Activated naive CD8-positive, alpha-beta T cell treated with anti-CD3 and anti-CD28 coated beads, Interleukin-2, amount 50 U/mL, for 24 hours (primary cell): Measurements from ENCODE around the gene ZFHX3.

Experiments
- ATAC-seq: fragments of 150-1000 bp; cut with Tn5 transposase; one replicate; pipeline ENCODE4 v1.10.0; 2021
- DNase-seq: peaks from one replicate; pipeline ENCODE4 v3.0.0; 2021
- H3K27ac Mint-ChIP-seq: one replicate; pipeline ENCODE4 v1.8.0; 2021; ENCODE audit warnings: mild to moderate bottlenecking, mixed read lengths
- H3K27me3 Mint-ChIP-seq: one replicate; pipeline ENCODE4 v1.8.0; 2021; ENCODE audit warnings: mixed read lengths
- H3K36me3 Mint-ChIP-seq: one replicate; pipeline ENCODE4 v1.8.0; 2021; ENCODE audit warnings: low read depth, mixed read lengths
- H3K4me1 Mint-ChIP-seq: one replicate; pipeline ENCODE4 v1.8.0; 2021; ENCODE audit warnings: mixed read lengths
- H3K4me3 Mint-ChIP-seq: one replicate; pipeline ENCODE4 v1.8.0; 2021; ENCODE audit warnings: mild to moderate bottlenecking, moderate library complexity, mixed read lengths
- H3K9me3 Mint-ChIP-seq: one replicate; pipeline ENCODE4 v1.8.0; 2021; ENCODE audit warnings: mixed read lengths

The ZFHX3 gene

GRCh38 chr16:72921620-72922019, 126.3 kb downstream of the ZFHX3 start:
- ATAC-seq (peak; percentile 6), DNase-seq (no peak)
- Mint-ChIP-seq H3K4me3 (no peak overlapping the region), H3K9me3 (no peaks in the 10 kb centered on the region), H3K36me3 (no peaks in the 10 kb centered on the region), H3K27ac (no peak overlapping the region), H3K4me1 (peaks cover 21% of the 10 kb centered on the region), H3K27me3 (no peaks in the 10 kb centered on the region)

- peak; percentile 18 for DNase-seq
- no peaks in the 10 kb centered on the region for H3K27me3 Mint-ChIP-seq
- no peaks in the 10 kb centered on the region for H3K9me3 Mint-ChIP-seq
- H3K36me3 Mint-ChIP-seq: no peaks in the 10 kb centered on the region
- H3K4me3 Mint-ChIP-seq: peak overlapping the region; percentile 38
- peaks cover 21% of the 10 kb centered on the region for H3K4me1 Mint-ChIP-seq
- H3K27ac Mint-ChIP-seq: peak overlapping the region; percentile 70
- ATAC-seq: peak; percentile 52
Observed at GRCh38 chr16:72921106-72921505, 126.8 kb downstream of the ZFHX3 start.

- no peaks in the 10 kb centered on the region for H3K27me3 Mint-ChIP-seq
Observed at GRCh38 chr16:72917051-72917450, 130.9 kb downstream of the ZFHX3 start.

GRCh38 chr16:72915331-72915730, 132.6 kb downstream of the ZFHX3 start:
- no peak for DNase-seq
- Mint-ChIP-seq H3K4me3 (no peak overlapping the region), H3K9me3 (no peaks in the 10 kb centered on the region), H3K27me3 (no peaks in the 10 kb centered on the region), H3K4me1 (peaks cover 2% of the 10 kb centered on the region), H3K36me3 (no peaks in the 10 kb centered on the region), H3K27ac (no peak overlapping the region)
- ATAC-seq: no peak

More at GRCh38 chr16:72917051-72917450, 130.9 kb downstream of the ZFHX3 start:
- Mint-ChIP-seq H3K27ac (no peak overlapping the region), H3K4me3 (no peak overlapping the region), H3K4me1 (peaks cover 16% of the 10 kb centered on the region), H3K36me3 (no peaks in the 10 kb centered on the region), H3K9me3 (no peaks in the 10 kb centered on the region)
- no peak for DNase-seq
- ATAC-seq: no peak

- H3K4me1 Mint-ChIP-seq: no peaks in the 10 kb centered on the region
- H3K9me3 Mint-ChIP-seq: no peaks in the 10 kb centered on the region
- ATAC-seq (no peak), DNase-seq (no peak)
- no peak overlapping the region for H3K27ac Mint-ChIP-seq
- no peak overlapping the region for H3K4me3 Mint-ChIP-seq
- H3K27me3 Mint-ChIP-seq: no peaks in the 10 kb centered on the region
- no peaks in the 10 kb centered on the region for H3K36me3 Mint-ChIP-seq
Observed at GRCh38 chr16:72913551-72913950, 134.4 kb downstream of the ZFHX3 start.

GRCh38 chr16:72911971-72912370, 136.0 kb downstream of the ZFHX3 start:
- no peaks in the 10 kb centered on the region for H3K36me3 Mint-ChIP-seq
- no peak overlapping the region for H3K27ac Mint-ChIP-seq
- no peaks in the 10 kb centered on the region for H3K27me3 Mint-ChIP-seq
- H3K9me3 Mint-ChIP-seq: no peaks in the 10 kb centered on the region
- no peak overlapping the region for H3K4me3 Mint-ChIP-seq
- DNase-seq (no peak), ATAC-seq (no peak)
- H3K4me1 Mint-ChIP-seq: no peaks in the 10 kb centered on the region

- no peaks in the 10 kb centered on the region for H3K9me3 Mint-ChIP-seq
- ATAC-seq: no peak
Observed at GRCh38 chr16:72910875-72911274, 137.1 kb downstream of the ZFHX3 start.

GRCh38 chr16:72910381-72910780, 137.5 kb downstream of the ZFHX3 start:
- DNase-seq (no peak), ATAC-seq (no peak)
- Mint-ChIP-seq H3K4me1 (no peaks in the 10 kb centered on the region), H3K27ac (no peak overlapping the region), H3K9me3 (no peaks in the 10 kb centered on the region), H3K4me3 (no peak overlapping the region), H3K27me3 (no peaks in the 10 kb centered on the region), H3K36me3 (no peaks in the 10 kb centered on the region)

More at GRCh38 chr16:72910875-72911274, 137.1 kb downstream of the ZFHX3 start:
- Mint-ChIP-seq H3K27me3 (no peaks in the 10 kb centered on the region), H3K27ac (no peak overlapping the region), H3K4me1 (no peaks in the 10 kb centered on the region), H3K4me3 (no peak overlapping the region), H3K36me3 (no peaks in the 10 kb centered on the region)
- DNase-seq: no peak

- no peak overlapping the region for H3K27ac Mint-ChIP-seq
- no peaks in the 10 kb centered on the region for H3K4me1 Mint-ChIP-seq
- DNase-seq (no peak), ATAC-seq (no peak)
- no peaks in the 10 kb centered on the region for H3K27me3 Mint-ChIP-seq
- no peak overlapping the region for H3K4me3 Mint-ChIP-seq
- H3K36me3 Mint-ChIP-seq: no peaks in the 10 kb centered on the region
- no peaks in the 10 kb centered on the region for H3K9me3 Mint-ChIP-seq
Observed at GRCh38 chr16:72909196-72909595, 138.7 kb downstream of the ZFHX3 start.

GRCh38 chr16:72908362-72909167, 139.4 kb downstream of the ZFHX3 start:
- Mint-ChIP-seq H3K36me3 (no peaks in the 10 kb centered on the region), H3K9me3 (no peaks in the 10 kb centered on the region), H3K27me3 (no peaks in the 10 kb centered on the region), H3K4me1 (no peaks in the 10 kb centered on the region), H3K4me3 (no peak overlapping the region), H3K27ac (no peak overlapping the region)
- no peak for ATAC-seq
- DNase-seq: no peak

GRCh38 chr16:72905581-72905980, 142.3 kb downstream of the ZFHX3 start:
- Mint-ChIP-seq H3K9me3 (no peaks in the 10 kb centered on the region), H3K4me3 (no peak overlapping the region), H3K36me3 (no peaks in the 10 kb centered on the region), H3K4me1 (no peaks in the 10 kb centered on the region), H3K27ac (no peak overlapping the region), H3K27me3 (no peaks in the 10 kb centered on the region)
- ATAC-seq (no peak), DNase-seq (no peak)

GRCh38 chr16:72903176-72903575, 144.8 kb downstream of the ZFHX3 start:
- Mint-ChIP-seq H3K36me3 (no peaks in the 10 kb centered on the region), H3K4me3 (no peak overlapping the region), H3K27ac (no peak overlapping the region), H3K9me3 (no peaks in the 10 kb centered on the region), H3K4me1 (no peaks in the 10 kb centered on the region), H3K27me3 (no peaks in the 10 kb centered on the region)
- ATAC-seq: no peak
- DNase-seq: no peak

- DNase-seq (no peak), ATAC-seq (no peak)
- H3K27me3 Mint-ChIP-seq: no peaks in the 10 kb centered on the region
- no peaks in the 10 kb centered on the region for H3K36me3 Mint-ChIP-seq
- no peak overlapping the region for H3K27ac Mint-ChIP-seq
- no peak overlapping the region for H3K4me3 Mint-ChIP-seq
- H3K9me3 Mint-ChIP-seq: no peaks in the 10 kb centered on the region
- H3K4me1 Mint-ChIP-seq: no peaks in the 10 kb centered on the region
Observed at GRCh38 chr16:72902206-72902605, 145.7 kb downstream of the ZFHX3 start.

- H3K36me3 Mint-ChIP-seq: no peaks in the 10 kb centered on the region
- ATAC-seq: no peak
- no peak for DNase-seq
- H3K4me3 Mint-ChIP-seq: no peak overlapping the region
- H3K4me1 Mint-ChIP-seq: no peaks in the 10 kb centered on the region
- H3K27ac Mint-ChIP-seq: no peak overlapping the region
- H3K27me3 Mint-ChIP-seq: no peaks in the 10 kb centered on the region
- H3K9me3 Mint-ChIP-seq: no peaks in the 10 kb centered on the region
Observed at GRCh38 chr16:72901000-72901627, 146.8 kb downstream of the ZFHX3 start.

GRCh38 chr16:72898216-72898825, 149.6 kb downstream of the ZFHX3 start:
- H3K4me1 Mint-ChIP-seq: no peaks in the 10 kb centered on the region
- no peak overlapping the region for H3K27ac Mint-ChIP-seq
- no peak overlapping the region for H3K4me3 Mint-ChIP-seq
- H3K27me3 Mint-ChIP-seq: no peaks in the 10 kb centered on the region
- H3K9me3 Mint-ChIP-seq: no peaks in the 10 kb centered on the region
- no peak for ATAC-seq
- H3K36me3 Mint-ChIP-seq: no peaks in the 10 kb centered on the region
- DNase-seq: no peak
